Thymus (tissue), 11 donors: ENCODE measurements around the gene USO1. TPM values are rescaled to one million over a fixed set of nuclear protein-coding genes. Genes with fewer than 3 reads are reported as not detected.

ENCODE experiments used
- DNase-seq, 9 donors: peaks; one replicate each; pipeline ENCODE4 v3.0.0-alpha.2; 2013; ENCODE audit warnings: low spot score in 9 of 9, low read depth in 6 of 9, missing footprints in 1 of 9
- H3K27ac ChIP-seq, 2 donors: one replicate each; pipeline ENCODE4 v1.5.1; 2013; ENCODE audit warnings: control low read depth in 1 of 2, low read depth in 1 of 2, low read length in 1 of 2, mild to moderate bottlenecking in 1 of 2, moderate library complexity in 1 of 2
- H3K27me3 ChIP-seq, 2 donors: one replicate each; pipeline ENCODE4 v1.5.1; 2013; ENCODE audit warnings: low read length in 1 of 2; ENCODE audit not compliant: control insufficient read depth in 2 of 2, insufficient read depth in 1 of 2
- H3K36me3 ChIP-seq, 2 donors: one replicate each; pipeline ENCODE4 v1.5.1; 2013; ENCODE audit warnings: low read length in 1 of 2, mild to moderate bottlenecking in 1 of 2, moderate library complexity in 1 of 2; ENCODE audit not compliant: control insufficient read depth in 2 of 2, insufficient read depth in 2 of 2
- H3K4me1 ChIP-seq, 2 donors: one replicate each; pipeline ENCODE4 v1.5.1; 2013; ENCODE audit warnings: low read length in 2 of 2; ENCODE audit not compliant: control insufficient read depth in 2 of 2, insufficient read depth in 2 of 2
- H3K4me3 ChIP-seq, 2 donors: one replicate each; pipeline ENCODE4 v1.5.1; 2013; ENCODE audit warnings: low read length in 2 of 2, control low read depth in 1 of 2, mild to moderate bottlenecking in 1 of 2
- H3K9me3 ChIP-seq, 2 donors: one replicate each; pipeline ENCODE4 v1.5.1; 2013; ENCODE audit warnings: low read length in 1 of 2, mild to moderate bottlenecking in 1 of 2; ENCODE audit not compliant: control insufficient read depth in 2 of 2, insufficient read depth in 1 of 2
- WGBS: extraction: QIAGEN DNeasy Blood & Tissue Kit; methylation state at CpG from one replicate; pipeline ENCODE4 v1.1.7; 2013; 5-methylcytosine and 5-hydroxymethylcytosine counted together
- polyA plus RNA-seq: library from polyadenylated mRNA; stranded (reverse); fragments of 200-250 nt; gene quantifications from one replicate; pipeline ENCODE4 v1.2.3, GENCODE V29; 2013
- total RNA-seq: library from RNA; stranded (reverse); fragments of 120-200 nt; gene quantifications from one replicate; pipeline ENCODE4 v1.2.4, GENCODE V29; 2013
- donor health status: healthy.

The USO1 gene
- total and polyA plus RNA-seq, 2 donors, result 42.6 to 45.4 TPM

GRCh38 chr4:75735525-75735924, 11.1 kb downstream of the USO1 start:
- H3K36me3 ChIP-seq, result no peaks in the 10 kb centered on the region
- 97% methylated on average over 2 of the region's 2 CpGs for WGBS
- no peak for DNase-seq
- no peak overlapping the region for H3K27ac ChIP-seq
- no peaks in the 10 kb centered on the region for H3K9me3 ChIP-seq
- no peak overlapping the region for H3K4me3 ChIP-seq
- H3K27me3 ChIP-seq, result no peaks in the 10 kb centered on the region
- no peaks in the 10 kb centered on the region for H3K4me1 ChIP-seq

GRCh38 chr4:75736862-75737261, 12.5 kb downstream of the USO1 start:
- 95% methylated on average over 2 of the region's 2 CpGs for WGBS
- no peaks in the 10 kb centered on the region for H3K27me3 ChIP-seq
- H3K27ac ChIP-seq, result no peak overlapping the region
- DNase-seq, result no peak
- no peaks in the 10 kb centered on the region for H3K9me3 ChIP-seq
- no peaks in the 10 kb centered on the region for H3K36me3 ChIP-seq
- no peak overlapping the region for H3K4me3 ChIP-seq
- H3K4me1 ChIP-seq, result no peaks in the 10 kb centered on the region

GRCh38 chr4:75737398-75737797, 13.0 kb downstream of the USO1 start:
- Histone ChIP-seq H3K9me3 (no peaks in the 10 kb centered on the region), H3K27me3 (no peaks in the 10 kb centered on the region), H3K36me3 (peaks cover 0 to 3% of the 10 kb centered on the region in 2 donors), H3K4me1 (no peaks in the 10 kb centered on the region), H3K27ac (no peak overlapping the region), H3K4me3 (no peak overlapping the region)
- WGBS, result 97% methylated on average over 2 of the region's 2 CpGs
- DNase-seq, result no peak

GRCh38 chr4:75741027-75741426, 16.6 kb downstream of the USO1 start:
- Histone ChIP-seq H3K9me3 (no peaks in the 10 kb centered on the region), H3K27ac (no peak overlapping the region), H3K27me3 (no peaks in the 10 kb centered on the region), H3K36me3 (peaks cover 0 to 3% of the 10 kb centered on the region in 2 donors), H3K4me1 (no peaks in the 10 kb centered on the region), H3K4me3 (no peak overlapping the region)
- WGBS, result 97% methylated on average over 2 of the region's 2 CpGs
- no peak for DNase-seq

- Histone ChIP-seq H3K27ac (no peak overlapping the region), H3K4me1 (no peaks in the 10 kb centered on the region), H3K4me3 (no peak overlapping the region), H3K9me3 (no peaks in the 10 kb centered on the region), H3K36me3 (peaks cover 0 to 3% of the 10 kb centered on the region in 2 donors), H3K27me3 (no peaks in the 10 kb centered on the region)
- no peak for DNase-seq
Measured at GRCh38 chr4:75742451-75742850, 18.1 kb downstream of the USO1 start.

- Histone ChIP-seq H3K27ac (no peak overlapping the region), H3K27me3 (no peaks in the 10 kb centered on the region), H3K36me3 (peaks cover 3 to 8% of the 10 kb centered on the region in 2 donors), H3K4me3 (no peak overlapping the region), H3K9me3 (no peaks in the 10 kb centered on the region), H3K4me1 (no peaks in the 10 kb centered on the region)
- WGBS, result 92% methylated on average over 2 of the region's 2 CpGs
- no peak for DNase-seq
Measured at GRCh38 chr4:75745161-75745560, 20.8 kb downstream of the USO1 start.

GRCh38 chr4:75745721-75746199, 21.4 kb downstream of the USO1 start:
- H3K4me3 ChIP-seq, result no peak overlapping the region
- H3K9me3 ChIP-seq, result no peaks in the 10 kb centered on the region
- DNase-seq, result no peak
- H3K27me3 ChIP-seq, result no peaks in the 10 kb centered on the region
- H3K4me1 ChIP-seq, result no peaks in the 10 kb centered on the region
- H3K36me3 ChIP-seq, result peaks cover 3 to 8% of the 10 kb centered on the region in 2 donors
- H3K27ac ChIP-seq, result no peak overlapping the region
- 73% methylated on average over 9 of the region's 9 CpGs for WGBS

GRCh38 chr4:75752637-75753036, 28.3 kb downstream of the USO1 start:
- Histone ChIP-seq H3K4me3 (no peak overlapping the region), H3K27me3 (no peaks in the 10 kb centered on the region)
- WGBS, result 98% methylated on average over 7 of the region's 7 CpGs

GRCh38 chr4:75769036-75769435, 44.7 kb downstream of the USO1 start:
- Histone ChIP-seq H3K27me3 (no peaks in the 10 kb centered on the region), H3K4me3 (no peak overlapping the region), H3K9me3 (no peaks in the 10 kb centered on the region), H3K4me1 (no peaks in the 10 kb centered on the region), H3K27ac (no peak overlapping the region), H3K36me3 (peaks cover 0 to 12% of the 10 kb centered on the region in 2 donors)
- DNase-seq, result no peak

More at GRCh38 chr4:75752637-75753036, 28.3 kb downstream of the USO1 start:
- H3K4me1 ChIP-seq, result no peaks in the 10 kb centered on the region
- no peak for DNase-seq
- H3K27ac ChIP-seq, result no peak overlapping the region
- no peaks in the 10 kb centered on the region for H3K9me3 ChIP-seq
- H3K36me3 ChIP-seq, result peaks cover 3 to 27% of the 10 kb centered on the region in 2 donors

- Histone ChIP-seq H3K27me3 (no peaks in the 10 kb centered on the region), H3K4me1 (no peaks in the 10 kb centered on the region), H3K36me3 (peaks cover 15 to 35% of the 10 kb centered on the region in 2 donors), H3K4me3 (no peak overlapping the region), H3K9me3 (no peaks in the 10 kb centered on the region), H3K27ac (no peak overlapping the region)
- 0% methylated on average over 1 of the region's 1 CpG for WGBS
- DNase-seq, result no peak
Measured at GRCh38 chr4:75771607-75772006, 47.2 kb downstream of the USO1 start.
